Body of pancreas (tissue), 4 donors: Measurements from ENCODE around the gene LCN15. TPM values are rescaled to one million over a fixed set of nuclear protein-coding genes. Genes with fewer than 3 reads are reported as not detected.

Experiments
- ATAC-seq: fragments of 150-250 bp; one replicate; pipeline ENCODE4 v1.9.1; 2016
- DNase-seq, 4 donors: peaks; one replicate each; pipeline ENCODE4 v3.0.0-alpha.2; 2019
- H3K27ac ChIP-seq, 4 donors: fragments of 200-600 bp; sonication (generic); 1 replicate in 3 of 4; 2 replicates in 1 of 4; pipeline versions ENCODE4 v1.5.1 to v1.6.1; 2016 to 2019; ENCODE audit warnings: mild to moderate bottlenecking in 1 of 4, mixed read lengths in 1 of 4, moderate library complexity in 1 of 4
- H3K27me3 ChIP-seq, 2 donors: fragments of 200-600 bp; sonication (generic); one replicate each; pipeline ENCODE4 v1.6.0; 2016; ENCODE audit warnings: mild to moderate bottlenecking in 1 of 2
- H3K36me3 ChIP-seq, 2 donors: fragments of 200-600 bp; sonication (generic); replicated peaks in 1 of 2; 2 replicates each; pipeline ENCODE4 v1.5.1; 2016; ENCODE audit warnings: low read depth in 2 of 2; ENCODE audit not compliant: insufficient read depth in 1 of 2
- H3K4me1 ChIP-seq: fragments of 200-600 bp; sonication (generic); one replicate; pipeline ENCODE4 v1.6.0; 2016
- H3K4me3 ChIP-seq, 2 donors: fragments of 200-600 bp; sonication (generic); 1 replicate in 1 of 2; 2 replicates in 1 of 2; pipeline ENCODE4 v1.5.1; 2016 to 2019
- H3K9me3 ChIP-seq, 3 donors: fragments of 200-600 bp; sonication (generic); 1 replicate in 2 of 3; 2 replicates in 1 of 3; pipeline ENCODE4 v1.5.1; 2016
- POLR2A ChIP-seq, 3 donors: fragments of 450-650 bp; IDR thresholded peaks; one replicate each; pipeline ENCODE4 v1.6.1; 2016; ENCODE audit warnings: antibody characterized with exemption in 3 of 3, mild to moderate bottlenecking in 2 of 3
- WGBS, 2 donors: methylation state at CpG; one replicate each; pipeline ENCODE4 v1.1.5; 2017; 5-methylcytosine and 5-hydroxymethylcytosine counted together
- intact Hi-C: fragments of 100-400 bp; cut with DNase I; formaldehyde crosslinking; loops from one replicate; pipeline ENCODE4 v1.15.1; 2023
- total RNA-seq, 2 donors: library from RNA; depleted of rRNA; stranded (reverse); fragments of >200 nt; gene quantifications; one replicate each; pipeline ENCODE4 v1.1.0, GENCODE V29; 2016
- TF ChIP-seq, protein P1 (sequence below), 7 experiments: fragments of 450-650 bp in 4 of 7; fragments of 200-600 bp in 3 of 7; sonication (generic) in 3 of 7; IDR thresholded peaks; one replicate each; pipeline ENCODE4 v1.5.1; 2016 to 2019; ENCODE audit warnings: antibody characterized with exemption in 7 of 7

The LCN15 gene
- total RNA-seq, 2 donors from 2014 or later, result not detected

- no peak for DNase-seq
Measured at GRCh38 chr9:136740069-136740468, 24.2 kb downstream of the LCN15 start.

DNA sequence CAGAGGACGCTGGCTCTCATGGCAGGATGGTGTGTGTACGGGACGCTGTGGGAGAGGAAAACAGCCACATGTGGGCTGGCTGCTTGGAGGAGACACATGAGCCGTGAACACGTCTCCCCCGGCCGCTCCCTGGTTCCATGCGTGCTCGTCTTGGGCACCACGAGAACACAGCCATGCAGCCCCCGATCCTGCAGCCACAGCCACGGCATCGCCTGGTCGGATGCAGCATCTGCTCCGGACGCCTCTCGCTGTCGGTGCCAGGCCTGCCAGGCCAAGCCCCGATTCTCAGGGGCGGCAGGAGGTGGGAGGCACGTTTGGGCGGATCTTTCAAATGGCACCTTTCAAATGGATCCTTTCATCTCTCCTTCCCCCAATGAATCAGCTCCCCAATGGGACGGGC lies 24.8 kb downstream of the LCN15 start:
- intact Hi-C loops, result no loop called here
- Histone ChIP-seq H3K27ac (no peak overlapping the region), H3K4me3 (no peak overlapping the region), H3K27me3 (peaks cover 0 to 14% of the 10 kb centered on the region in 2 donors), H3K36me3 (no peaks in the 10 kb centered on the region), H3K4me1 (peaks cover 30% of the 10 kb centered on the region), H3K9me3 (no peaks in the 10 kb centered on the region)
- TF ChIP-seq, protein P1, sequence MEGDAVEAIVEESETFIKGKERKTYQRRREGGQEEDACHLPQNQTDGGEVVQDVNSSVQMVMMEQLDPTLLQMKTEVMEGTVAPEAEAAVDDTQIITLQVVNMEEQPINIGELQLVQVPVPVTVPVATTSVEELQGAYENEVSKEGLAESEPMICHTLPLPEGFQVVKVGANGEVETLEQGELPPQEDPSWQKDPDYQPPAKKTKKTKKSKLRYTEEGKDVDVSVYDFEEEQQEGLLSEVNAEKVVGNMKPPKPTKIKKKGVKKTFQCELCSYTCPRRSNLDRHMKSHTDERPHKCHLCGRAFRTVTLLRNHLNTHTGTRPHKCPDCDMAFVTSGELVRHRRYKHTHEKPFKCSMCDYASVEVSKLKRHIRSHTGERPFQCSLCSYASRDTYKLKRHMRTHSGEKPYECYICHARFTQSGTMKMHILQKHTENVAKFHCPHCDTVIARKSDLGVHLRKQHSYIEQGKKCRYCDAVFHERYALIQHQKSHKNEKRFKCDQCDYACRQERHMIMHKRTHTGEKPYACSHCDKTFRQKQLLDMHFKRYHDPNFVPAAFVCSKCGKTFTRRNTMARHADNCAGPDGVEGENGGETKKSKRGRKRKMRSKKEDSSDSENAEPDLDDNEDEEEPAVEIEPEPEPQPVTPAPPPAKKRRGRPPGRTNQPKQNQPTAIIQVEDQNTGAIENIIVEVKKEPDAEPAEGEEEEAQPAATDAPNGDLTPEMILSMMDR (IDR thresholded peaks at IDR 0.05), result no peak
- no peak for DNase-seq
- no peak for ATAC-seq
- WGBS, 2 donors, result 83 to 88% methylated on average over 11 to 23 of the region's 23 CpGs

More at GRCh38 chr9:136740069-136740468, 24.2 kb downstream of the LCN15 start:
- H3K27ac ChIP-seq, result no peak overlapping the region
- H3K9me3 ChIP-seq, result no peaks in the 10 kb centered on the region
- 67 to 96% methylated on average over 4 to 11 of the region's 11 CpGs for WGBS, 2 donors
- no peak for ATAC-seq
- H3K4me3 ChIP-seq, result no peak overlapping the region
- peaks cover 30% of the 10 kb centered on the region for H3K4me1 ChIP-seq
- no peak for TF ChIP-seq POLR2A (IDR thresholded peaks at IDR 0.05)
- TF ChIP-seq, protein P1 (IDR thresholded peaks at IDR 0.05), result no peak
- H3K36me3 ChIP-seq, result no peaks in the 10 kb centered on the region
- peaks cover 0 to 14% of the 10 kb centered on the region in 2 donors for H3K27me3 ChIP-seq
- intact Hi-C loops, result no loop called here

DNA sequence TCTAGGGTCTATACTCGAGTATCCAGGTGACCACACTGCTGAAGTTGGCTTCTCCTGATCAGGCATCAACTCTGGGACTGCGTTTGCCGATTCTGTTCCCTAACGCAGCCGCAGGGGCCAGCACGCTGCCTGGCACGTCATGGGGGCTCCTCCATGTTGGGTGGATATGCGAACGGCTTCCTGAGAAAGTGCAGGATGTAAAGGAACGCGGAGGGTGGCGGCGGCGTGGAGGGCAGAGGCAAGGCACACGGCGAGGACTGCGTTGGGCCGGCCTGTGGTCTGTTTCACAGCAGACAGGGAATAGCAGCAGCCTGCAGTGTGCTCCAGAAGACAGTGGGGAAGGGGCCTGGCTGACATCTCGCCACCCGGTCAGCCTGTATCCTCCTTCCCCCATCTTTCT lies 25.4 kb downstream of the LCN15 start:
- DNase-seq, result no peak
- intact Hi-C loops, result no loop called here
- Histone ChIP-seq H3K36me3 (no peaks in the 10 kb centered on the region), H3K9me3 (no peaks in the 10 kb centered on the region), H3K4me1 (peaks cover 30% of the 10 kb centered on the region), H3K27me3 (peaks cover 0 to 14% of the 10 kb centered on the region in 2 donors), H3K4me3 (no peak overlapping the region), H3K27ac (no peak overlapping the region)
- no peak for ATAC-seq
- 79 to 86% methylated on average over 14 to 20 of the region's 20 CpGs for whole genome bisulfite sequencing, 2 donors
- TF ChIP-seq POLR2A (IDR thresholded peaks at IDR 0.05), result no peak
- TF ChIP-seq, protein P1 (IDR thresholded peaks at IDR 0.05), result no peak

DNA sequence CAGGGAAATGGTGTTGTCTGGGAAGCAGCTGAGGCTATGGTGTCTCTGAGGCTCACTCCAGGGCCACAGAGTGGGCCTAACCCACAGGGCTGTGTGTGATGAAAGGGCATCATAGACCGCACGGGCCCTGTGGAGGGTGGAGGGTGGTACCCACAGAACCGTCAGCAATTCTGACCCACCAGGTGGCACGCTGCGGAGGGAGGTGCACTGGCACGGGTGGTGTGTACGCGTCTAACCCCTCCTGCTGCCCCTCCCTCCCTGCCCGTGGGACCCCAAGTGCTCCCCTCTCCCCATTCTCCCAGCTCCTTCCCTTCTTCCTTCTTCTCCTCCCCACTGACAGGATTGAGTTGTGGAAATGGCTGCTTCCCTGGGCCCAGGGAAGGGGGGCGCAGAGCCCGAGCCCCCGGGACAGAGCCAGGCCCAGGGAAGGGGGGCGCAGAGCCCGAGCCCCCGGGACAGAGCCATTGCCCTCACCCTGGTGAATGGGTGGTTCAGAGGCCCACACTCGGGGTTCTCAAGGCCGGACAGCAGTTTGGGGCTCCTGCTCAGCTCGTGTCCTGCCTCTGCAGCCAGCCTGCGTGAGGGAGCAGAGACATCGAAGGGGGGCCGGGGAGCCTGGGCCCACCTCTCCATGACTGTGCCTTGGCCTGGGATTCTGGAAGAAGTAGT lies 28.4 kb downstream of the LCN15 start:
- no peak for ATAC-seq
- Histone ChIP-seq H3K27me3 (peaks cover 0 to 2% of the 10 kb centered on the region in 2 donors), H3K9me3 (no peaks in the 10 kb centered on the region), H3K4me1 (peaks cover 6% of the 10 kb centered on the region), H3K36me3 (no peaks in the 10 kb centered on the region), H3K4me3 (no peak overlapping the region), H3K27ac (no peak overlapping the region)
- 80 to 81% methylated on average over 16 to 21 of the region's 21 CpGs for WGBS, 2 donors
- TF ChIP-seq POLR2A (IDR thresholded peaks at IDR 0.05), result no peak
- TF ChIP-seq, protein P1 (IDR thresholded peaks at IDR 0.05), result no peak
- no peak for DNase-seq
- intact Hi-C loops, result no loop called here
